ENCODE measurements around the gene PARP12. TPM values are rescaled to one million over a fixed set of nuclear protein-coding genes. Genes with fewer than 3 reads are reported as not detected.
A peak's percentile ranks its signal among the peaks of the same experiment; 100 is the strongest.

PARP12 gene
- total and polyA plus RNA-seq, 12 donors = 6.7 to 48.3 (median 13.1) TPM

- Histone ChIP-seq H3K27me3 (no peaks in the 10 kb centered on the region), H3K4me1 (no peaks in the 10 kb centered on the region), H3K36me3 (peaks cover 0 to 97% (median 35%) of the 10 kb centered on the region in 9 donors), H3K4me3 (no peak overlapping the region), H3K9me3 (no peaks in the 10 kb centered on the region), H3K27ac (no peak overlapping the region)
- no peak for ATAC-seq
- 76 to 88% methylated on average over 9 of the region's 9 CpGs for WGBS, 2 donors
- TF ChIP-seq, protein P1, sequence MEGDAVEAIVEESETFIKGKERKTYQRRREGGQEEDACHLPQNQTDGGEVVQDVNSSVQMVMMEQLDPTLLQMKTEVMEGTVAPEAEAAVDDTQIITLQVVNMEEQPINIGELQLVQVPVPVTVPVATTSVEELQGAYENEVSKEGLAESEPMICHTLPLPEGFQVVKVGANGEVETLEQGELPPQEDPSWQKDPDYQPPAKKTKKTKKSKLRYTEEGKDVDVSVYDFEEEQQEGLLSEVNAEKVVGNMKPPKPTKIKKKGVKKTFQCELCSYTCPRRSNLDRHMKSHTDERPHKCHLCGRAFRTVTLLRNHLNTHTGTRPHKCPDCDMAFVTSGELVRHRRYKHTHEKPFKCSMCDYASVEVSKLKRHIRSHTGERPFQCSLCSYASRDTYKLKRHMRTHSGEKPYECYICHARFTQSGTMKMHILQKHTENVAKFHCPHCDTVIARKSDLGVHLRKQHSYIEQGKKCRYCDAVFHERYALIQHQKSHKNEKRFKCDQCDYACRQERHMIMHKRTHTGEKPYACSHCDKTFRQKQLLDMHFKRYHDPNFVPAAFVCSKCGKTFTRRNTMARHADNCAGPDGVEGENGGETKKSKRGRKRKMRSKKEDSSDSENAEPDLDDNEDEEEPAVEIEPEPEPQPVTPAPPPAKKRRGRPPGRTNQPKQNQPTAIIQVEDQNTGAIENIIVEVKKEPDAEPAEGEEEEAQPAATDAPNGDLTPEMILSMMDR (IDR thresholded peaks at IDR 0.05) = no peak
- intact Hi-C loops (cut with DNase I) = no loop called here
- DNase-seq = no peak
Observed at GRCh38 chr7:140027858-140028257, 34.9 kb downstream of the PARP12 start.

DNA sequence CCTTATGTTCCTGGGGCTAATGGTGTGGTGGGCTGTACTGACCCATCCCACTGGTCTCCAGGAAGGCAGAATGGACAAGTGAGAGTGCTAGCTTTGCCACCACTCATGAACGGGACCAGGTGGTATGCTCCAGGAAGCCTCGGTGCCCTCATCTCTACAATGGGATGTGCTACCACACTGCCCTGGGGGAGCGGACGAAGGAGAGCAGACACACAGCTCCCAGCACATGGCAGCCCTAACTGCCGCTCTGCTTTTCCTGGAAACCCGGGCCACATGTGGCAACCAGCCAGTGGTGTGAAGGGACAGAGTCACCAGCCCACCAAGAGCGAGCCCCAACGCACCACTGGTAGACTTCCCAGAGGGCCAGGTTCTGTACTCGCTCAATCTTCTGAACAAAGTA lies 35.8 kb downstream of the PARP12 start:
- ATAC-seq = peak in 1 of 8 donors; percentile 22
- 95 to 97% methylated on average over 9 of the region's 9 CpGs for WGBS, 2 donors

DNA sequence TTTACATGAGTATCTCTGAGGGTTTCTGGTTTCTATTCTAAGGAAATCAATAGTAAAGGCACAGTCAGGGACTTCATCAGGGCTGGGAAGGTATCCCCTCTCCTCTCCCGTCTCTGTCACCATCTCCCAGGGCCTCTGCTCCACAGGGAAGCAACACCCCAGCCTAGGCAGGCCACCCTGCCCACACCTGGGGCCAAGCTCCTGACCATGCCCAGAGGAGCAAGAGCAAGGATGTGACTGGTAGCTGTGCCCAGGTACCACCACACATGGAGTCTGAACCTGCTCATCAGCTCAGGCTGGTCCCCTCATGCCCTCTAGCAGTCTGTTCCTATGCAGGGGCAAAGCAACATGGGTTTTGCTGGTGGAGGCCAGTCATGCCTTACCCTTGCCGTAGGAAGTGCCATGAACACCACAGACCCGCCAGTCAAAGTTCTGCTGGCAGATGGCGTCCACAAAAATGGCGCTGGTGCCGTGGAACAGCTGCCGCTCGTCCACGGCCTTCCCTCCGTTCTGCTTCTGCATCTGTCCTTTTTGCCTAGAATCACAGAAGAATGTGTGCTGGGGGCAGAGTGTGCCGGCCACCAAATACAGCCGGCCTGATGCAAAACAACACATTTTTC lies 36.8 kb downstream of the PARP12 start:
- no peak for ATAC-seq
- H3K36me3 ChIP-seq = peaks cover 0 to 97% (median 35%) of the 10 kb centered on the region in 9 donors
- TF ChIP-seq, protein P1 (IDR thresholded peaks at IDR 0.05) = no peak
- intact Hi-C loops (cut with DNase I) = no loop called here
- H3K27ac ChIP-seq = no peak overlapping the region
- no peaks in the 10 kb centered on the region for H3K9me3 ChIP-seq
- DNase-seq = no peak
- H3K4me3 ChIP-seq = no peak overlapping the region
- H3K27me3 ChIP-seq = no peaks in the 10 kb centered on the region
- WGBS, 2 donors = 89 to 93% methylated on average over 12 of the region's 12 CpGs
- H3K4me1 ChIP-seq = no peaks in the 10 kb centered on the region

More for the DNA sequence above, 35.8 kb downstream of the PARP12 start:
- H3K27me3 ChIP-seq = no peaks in the 10 kb centered on the region
- no peak overlapping the region for H3K27ac ChIP-seq
- no peaks in the 10 kb centered on the region for H3K9me3 ChIP-seq
- DNase-seq = no peak
- TF ChIP-seq, protein P1 (IDR thresholded peaks at IDR 0.05) = no peak
- no peaks in the 10 kb centered on the region for H3K4me1 ChIP-seq
- H3K4me3 ChIP-seq = no peak overlapping the region
- intact Hi-C loops (cut with DNase I) = no loop called here
- peaks cover 0 to 97% (median 35%) of the 10 kb centered on the region in 9 donors for H3K36me3 ChIP-seq

DNA sequence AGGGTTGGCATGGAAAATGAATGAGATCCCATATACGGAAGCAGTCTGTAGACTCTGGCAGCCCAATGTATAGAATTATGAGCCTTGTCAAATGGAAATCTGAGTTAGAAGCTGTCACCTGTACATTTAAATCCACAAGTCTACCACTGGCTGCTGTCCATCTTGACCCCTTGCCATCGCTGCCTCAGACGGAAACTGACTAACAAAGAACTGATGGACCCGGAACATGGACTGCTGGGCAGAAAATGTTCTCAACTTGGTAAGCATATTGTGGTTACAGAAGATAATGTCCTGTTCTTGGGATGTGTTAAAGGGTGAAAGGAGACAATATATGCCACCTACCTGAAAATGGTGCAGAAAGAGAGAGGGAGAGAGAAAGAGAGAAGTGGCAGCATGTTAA lies 37.5 kb downstream of the PARP12 start:
- Histone ChIP-seq H3K4me3 (no peak overlapping the region), H3K4me1 (no peaks in the 10 kb centered on the region), H3K36me3 (peaks cover 0 to 93% (median 35%) of the 10 kb centered on the region in 9 donors), H3K27ac (no peak overlapping the region), H3K9me3 (no peaks in the 10 kb centered on the region), H3K27me3 (no peaks in the 10 kb centered on the region)
- no peak for DNase-seq
- TF ChIP-seq, protein P1 (IDR thresholded peaks at IDR 0.05) = no peak
- intact Hi-C loops (cut with DNase I) = no loop called here
- ATAC-seq = no peak
- WGBS, 2 donors = 94% methylated on average over 4 of the region's 4 CpGs

Measured in heart right ventricle (tissue), 16 donors.